Measurements from ENCODE around the gene YARS1.

The YARS1 gene

GRCh38 chr1:32761936-32762335 is 55.2 kb downstream of the YARS1 start:
- no peak for DNase-seq

- DNase-seq = no peak
Observed at GRCh38 chr1:32761253-32761877, 55.8 kb downstream of the YARS1 start.

- DNase-seq = no peak
Observed at GRCh38 chr1:32759997-32760623, 57.0 kb downstream of the YARS1 start.

- no peak for DNase-seq
Observed at GRCh38 chr1:32759521-32759981, 57.6 kb downstream of the YARS1 start.

GRCh38 chr1:32758795-32759430 is 58.2 kb downstream of the YARS1 start:
- no peak for DNase-seq

- no peak for DNase-seq
Observed at GRCh38 chr1:32758177-32758794, 58.9 kb downstream of the YARS1 start.

- no peak for DNase-seq
Observed at GRCh38 chr1:32757213-32757895, 59.8 kb downstream of the YARS1 start.

- no peak for DNase-seq
Observed at GRCh38 chr1:32755810-32756159, 61.4 kb downstream of the YARS1 start.

GRCh38 chr1:32755098-32755809 is 61.9 kb downstream of the YARS1 start:
- no peak for DNase-seq

GRCh38 chr1:32754317-32755097 is 62.7 kb downstream of the YARS1 start:
- DNase-seq = no peak

GRCh38 chr1:32753532-32754316 is 63.4 kb downstream of the YARS1 start:
- peak; percentile 58 for DNase-seq

GRCh38 chr1:32749771-32750170 is 67.4 kb downstream of the YARS1 start:
- DNase-seq = no peak

- DNase-seq = no peak
Observed at GRCh38 chr1:32749332-32749731, 67.8 kb downstream of the YARS1 start.

GRCh38 chr1:32748926-32749325 is 68.2 kb downstream of the YARS1 start:
- DNase-seq = no peak

GRCh38 chr1:32748348-32748747 is 68.8 kb downstream of the YARS1 start:
- DNase-seq = no peak

- no peak for DNase-seq
Observed at GRCh38 chr1:32746130-32746529, 71.0 kb downstream of the YARS1 start.

- no peak for DNase-seq
Observed at GRCh38 chr1:32744071-32744425, 73.1 kb downstream of the YARS1 start.

GRCh38 chr1:32743380-32744070 is 73.6 kb downstream of the YARS1 start:
- no peak for DNase-seq

- peak; percentile 40 for DNase-seq
Observed at GRCh38 chr1:32742956-32743355, 74.2 kb downstream of the YARS1 start.

GRCh38 chr1:32742199-32742947 is 74.8 kb downstream of the YARS1 start:
- DNase-seq = no peak
